Motor neuron (in vitro differentiated cells): ENCODE data around the gene PCDH18. TPM values are rescaled to one million over a fixed set of nuclear protein-coding genes. Genes with fewer than 3 reads are reported as not detected.
"Not testable (repeated sequence)": the region's sequence is repeated elsewhere in the genome, so short reads cannot be mapped to it uniquely, and the experiment has no call there.

Source experiments
- ATAC-seq, 8 experiments: fragments of 200-7000 bp; cut with Tn5 transposase; replicated peaks in 6 of 8; 2 replicates each; pipeline ENCODE4 v1.8.0; 2021; ENCODE audit warnings: mild to moderate bottlenecking in 8 of 8, moderate library complexity in 8 of 8
- H3K27ac ChIP-seq, 2 donors: fragments of 250-450 bp; sonication (Bioruptor Pico); 2 replicates each; pipeline ENCODE4 v1.9.0; 2021; ENCODE audit warnings: antibody characterized with exemption in 2 of 2, mild to moderate bottlenecking in 2 of 2, moderate library complexity in 1 of 2
- H3K4me1 ChIP-seq, 2 donors: fragments of 250-450 bp; sonication (Bioruptor Pico); replicated peaks in 1 of 2; 2 replicates each; pipeline ENCODE4 v1.6.1; 2021; ENCODE audit warnings: antibody characterized with exemption in 2 of 2, mild to moderate bottlenecking in 2 of 2, moderate library complexity in 1 of 2
- H3K4me3 ChIP-seq, 5 donors: fragments of 250-450 bp; sonication (Bioruptor Pico); 2 replicates each; pipeline ENCODE4 v1.9.0; 2021; ENCODE audit warnings: antibody characterized with exemption in 5 of 5, mild to moderate bottlenecking in 5 of 5, moderate library complexity in 4 of 5
- WGBS, 10 experiments: fragments of 450-650 bp; shearing (Covaris generic); methylation state at CpG; one replicate each; pipeline ENCODE4 v1.0.0; 2022; 5-methylcytosine and 5-hydroxymethylcytosine counted together
- in situ Hi-C, 9 experiments: fragments of 400-800 bp; cut with MboI; loops; one replicate each; pipeline ENCODE4 v1.15.0; 2021; ENCODE audit warnings: low sequenced_read_pairs in 9 of 9, low pct_unique_long_range_greater_than_20kb in 2 of 9; ENCODE audit not compliant: unreplicated experiment in 9 of 9
- total RNA-seq, 8 experiments: library from RNA; unstranded; fragments of 300-600 nt; gene quantifications; 2 replicates each; pipeline versions ENCODE4 v1.2.3 to v1.2.4, GENCODE V29; 2022

Gene PCDH18
- total RNA-seq, 8 experiments from 2014 or later: 12.3 to 57.7 (median 28.2) TPM

GRCh38 chr4:137483313-137483959 lies 48.9 kb downstream of the PCDH18 start:
- H3K4me1 ChIP-seq, H3K27ac ChIP-seq, ATAC-seq, H3K4me3 ChIP-seq, in situ Hi-C loops: not testable (repeated sequence)
- 73 to 100% (median 95%) methylated on average over 1 to 6 of the region's 11 CpGs; no CpG with 5 or more reads in 4 of the 10 experiments for WGBS, 10 experiments

DNA sequence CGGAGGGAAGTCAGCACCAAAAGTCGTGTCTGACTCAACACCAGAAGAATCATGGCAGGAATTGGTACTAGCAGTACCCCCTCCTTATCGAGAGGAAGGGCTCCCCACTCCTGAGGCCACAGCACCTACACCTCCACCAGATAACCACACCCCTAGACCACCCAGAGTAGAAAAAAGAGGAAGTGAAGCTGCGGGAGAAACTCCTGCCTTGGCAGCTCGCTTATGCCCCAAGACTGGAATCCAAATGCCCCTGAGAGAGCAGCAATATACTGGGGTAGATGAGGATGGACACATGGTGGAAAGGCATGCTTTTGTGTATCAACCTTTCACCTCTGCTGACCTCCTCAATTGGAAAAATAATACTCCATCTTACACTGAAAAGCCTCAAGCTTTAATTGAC lies 52.6 kb downstream of the PCDH18 start:
- H3K4me3 ChIP-seq, in situ Hi-C loops, H3K4me1 ChIP-seq, H3K27ac ChIP-seq, ATAC-seq: not testable (repeated sequence)
- WGBS, 10 experiments: 70 to 100% (median 93%) methylated on average over 1 to 5 of the region's 5 CpGs; no CpG with 5 or more reads in 4 of the 10 experiments

GRCh38 chr4:137476345-137476744 lies 55.9 kb downstream of the PCDH18 start:
- ATAC-seq: peak in 3 of 8 experiments; percentile 15 to 55 (median 55)
- H3K4me1 ChIP-seq: peaks cover 0 to 8% of the 10 kb centered on the region in 2 donors
- H3K4me3 ChIP-seq: no peak overlapping the region
- WGBS, 10 experiments: 38 to 93% (median 75%) methylated on average over 2 to 4 of the region's 4 CpGs; no CpG with 5 or more reads in 1 of the 10 experiments
- H3K27ac ChIP-seq: no peak overlapping the region
- in situ Hi-C loops: no loop called here

DNA sequence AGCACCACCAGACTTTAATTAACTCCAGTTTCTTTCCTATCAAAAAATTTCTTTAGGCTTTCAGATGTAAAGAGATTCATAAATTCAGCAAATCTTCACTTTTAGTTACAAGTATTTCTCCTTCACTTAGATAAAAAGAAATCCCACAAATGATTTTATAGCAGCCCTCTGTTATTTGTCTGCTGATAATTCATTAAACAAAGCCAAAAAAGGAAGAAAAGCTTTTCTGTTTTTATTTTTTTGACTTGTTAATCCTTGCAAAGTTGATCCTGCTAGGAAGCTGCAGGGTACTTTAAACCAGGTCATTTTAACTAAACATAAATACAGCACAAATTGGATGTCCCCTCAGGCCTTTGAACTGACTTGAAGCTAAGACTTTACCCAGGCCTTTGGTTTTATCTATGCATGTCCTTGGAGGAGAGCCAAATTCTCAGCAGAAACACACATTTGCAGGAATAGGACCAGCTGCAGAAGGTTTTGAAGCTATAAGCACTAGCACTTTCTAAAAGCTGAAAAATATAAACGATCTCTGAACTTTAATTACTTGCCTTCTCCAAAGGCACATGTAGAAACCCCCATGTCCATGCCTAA lies 57.5 kb downstream of the PCDH18 start:
- ATAC-seq: peak in 4 of 8 experiments; percentile 58 to 94 (median 74)
- Histone ChIP-seq H3K4me3 (no peak overlapping the region), H3K4me1 (peaks cover 0 to 8% of the 10 kb centered on the region in 2 donors), H3K27ac (no peak overlapping the region)
- in situ Hi-C loops: no loop called here
- WGBS, 10 experiments: 0 to 36% (median 0%) methylated on average over 1 of the region's 1 CpG; no CpG with 5 or more reads in 3 of the 10 experiments

- Histone ChIP-seq H3K27ac (no peak overlapping the region), H3K4me1 (peaks cover 0 to 8% of the 10 kb centered on the region in 2 donors), H3K4me3 (no peak overlapping the region)
- peak in 4 of 8 experiments; percentile 34 to 85 (median 64) for ATAC-seq
- in situ Hi-C loops: no loop called here
- 25 to 100% (median 64%) methylated on average over 1 to 2 of the region's 2 CpGs; no CpG with 5 or more reads in 1 of the 10 experiments for WGBS, 10 experiments
Observed at GRCh38 chr4:137471895-137472294, 60.4 kb downstream of the PCDH18 start.

- in situ Hi-C loops: no loop called here
- peak in 2 of 8 experiments; percentile 52 to 54 for ATAC-seq
Observed at GRCh38 chr4:137471461-137471860, 60.8 kb downstream of the PCDH18 start.

GRCh38 chr4:137470806-137471205 lies 61.5 kb downstream of the PCDH18 start:
- Histone ChIP-seq H3K4me1 (no peaks in the 10 kb centered on the region), H3K27ac (no peak overlapping the region), H3K4me3 (no peak overlapping the region)
- in situ Hi-C loops: no loop called here
- no peak for ATAC-seq

More at GRCh38 chr4:137471461-137471860, 60.8 kb downstream of the PCDH18 start:
- peaks cover 0 to 4% of the 10 kb centered on the region in 2 donors for H3K4me1 ChIP-seq
- H3K27ac ChIP-seq: no peak overlapping the region
- no peak overlapping the region for H3K4me3 ChIP-seq
- 100% methylated on average over 1 of the region's 1 CpG; no CpG with 5 or more reads in 6 of the 10 experiments for WGBS, 10 experiments
